ENCODE data around the gene LAMB4. TPM values are rescaled to one million over a fixed set of nuclear protein-coding genes. Genes with fewer than 3 reads are reported as not detected.

Gene LAMB4
- total RNA-seq, 4 donors from 2014 or later = 0.75 to 2.6 (median 1.7) TPM; not detected in 1

- Histone ChIP-seq H3K4me3 (no peak overlapping the region), H3K27me3 (no peaks in the 10 kb centered on the region), H3K27ac (replicated peaks in 1 of 4) (no peak overlapping the region), H3K9me3 (no peaks in the 10 kb centered on the region), H3K36me3 (no peaks in the 10 kb centered on the region), H3K4me1 (peaks cover 6 to 41% (median 28%) of the 10 kb centered on the region in 4 donors)
- peak; percentile 70 for DNase-seq (ENCODE audit: extremely low spot score)
- 93% methylated on average over 4 of the region's 4 CpGs for WGBS
- intact Hi-C loops (cut with DNase I) = loop anchor here (10.0 kb wide), 1 partner anchor 137 kb away; the partner anchor contains the start of gene LAMB1
- TF ChIP-seq POLR2A (IDR thresholded peaks at IDR 0.05; ENCODE audit: low read depth) (no peak), EP300 (IDR thresholded peaks at IDR 0.05) (no peak), CTCF (IDR thresholded peaks at IDR 0.05) (no peak), POLR2AphosphoS5 (IDR thresholded peaks at IDR 0.05) (no peak)
Measured at GRCh38 chr7:108142180-108142579, 12.0 kb upstream of the LAMB4 start.

- TF ChIP-seq CTCF (IDR thresholded peaks at IDR 0.05) (no peak), EP300 (IDR thresholded peaks at IDR 0.05) (no peak), POLR2A (IDR thresholded peaks at IDR 0.05; ENCODE audit: low read depth) (no peak), POLR2AphosphoS5 (IDR thresholded peaks at IDR 0.05) (no peak)
- peaks cover 0 to 27% (median 16%) of the 10 kb centered on the region in 4 donors for H3K4me1 ChIP-seq
- H3K9me3 ChIP-seq = no peaks in the 10 kb centered on the region
- no peak overlapping the region for H3K4me3 ChIP-seq
- intact Hi-C loops (cut with DNase I) = loop anchor here (10.0 kb wide), 1 partner anchor 136 kb away; the partner anchor contains the start of gene LAMB1
- H3K27me3 ChIP-seq = no peaks in the 10 kb centered on the region
- DNase-seq (ENCODE audit: extremely low spot score) = peak; percentile 7
- H3K27ac ChIP-seq (replicated peaks in 1 of 4) = no peak overlapping the region
- H3K36me3 ChIP-seq = no peaks in the 10 kb centered on the region
Measured at GRCh38 chr7:108140671-108141070, 10.5 kb upstream of the LAMB4 start.

GRCh38 chr7:108138911-108139310 is 8.8 kb upstream of the LAMB4 start:
- DNase-seq (ENCODE audit: extremely low spot score) = peak; percentile 88
- no peak for TF ChIP-seq POLR2A (IDR thresholded peaks at IDR 0.05; ENCODE audit: low read depth)
- Histone ChIP-seq H3K9me3 (no peaks in the 10 kb centered on the region), H3K4me1 (peaks cover 0 to 14% (median 7%) of the 10 kb centered on the region in 4 donors), H3K27me3 (no peaks in the 10 kb centered on the region), H3K36me3 (no peaks in the 10 kb centered on the region), H3K27ac (replicated peaks in 1 of 4) (no peak overlapping the region), H3K4me3 (no peak overlapping the region)
- intact Hi-C loops (cut with DNase I) = no loop called here

- intact Hi-C loops (cut with DNase I) = no loop called here
- TF ChIP-seq POLR2A (IDR thresholded peaks at IDR 0.05; ENCODE audit: low read depth) (no peak), POLR2AphosphoS5 (IDR thresholded peaks at IDR 0.05) (no peak)
- peaks cover 0 to 14% (median 7%) of the 10 kb centered on the region in 4 donors for H3K4me1 ChIP-seq
- no peak overlapping the region for H3K27ac ChIP-seq (replicated peaks in 1 of 4)
- peak; percentile 64 for DNase-seq (ENCODE audit: extremely low spot score)
- H3K36me3 ChIP-seq = no peaks in the 10 kb centered on the region
- H3K4me3 ChIP-seq = no peak overlapping the region
- 78% methylated on average over 4 of the region's 4 CpGs for WGBS
- H3K27me3 ChIP-seq = no peaks in the 10 kb centered on the region
- no peaks in the 10 kb centered on the region for H3K9me3 ChIP-seq
Measured at GRCh38 chr7:108137993-108138392, 7.8 kb upstream of the LAMB4 start.

- Histone ChIP-seq H3K9me3 (no peaks in the 10 kb centered on the region), H3K27ac (replicated peaks in 1 of 4) (no peak overlapping the region), H3K4me1 (peaks cover 0 to 14% (median 7%) of the 10 kb centered on the region in 4 donors), H3K27me3 (no peaks in the 10 kb centered on the region), H3K4me3 (no peak overlapping the region), H3K36me3 (no peaks in the 10 kb centered on the region)
- no peak for TF ChIP-seq POLR2A (IDR thresholded peaks at IDR 0.05; ENCODE audit: low read depth)
- no peak for TF ChIP-seq CTCF (IDR thresholded peaks at IDR 0.05)
- no peak for TF ChIP-seq POLR2AphosphoS5 (IDR thresholded peaks at IDR 0.05)
- no peak for TF ChIP-seq EP300 (IDR thresholded peaks at IDR 0.05)
- DNase-seq (ENCODE audit: extremely low spot score) = peak; percentile 39
- intact Hi-C loops (cut with DNase I) = no loop called here
- 100% methylated on average over 3 of the region's 3 CpGs for WGBS
Measured at GRCh38 chr7:108137040-108137439, 6.9 kb upstream of the LAMB4 start.

GRCh38 chr7:108136191-108136688 is 6.1 kb upstream of the LAMB4 start:
- Histone ChIP-seq H3K4me3 (no peak overlapping the region), H3K27me3 (no peaks in the 10 kb centered on the region), H3K27ac (replicated peaks in 1 of 4) (no peak overlapping the region), H3K36me3 (no peaks in the 10 kb centered on the region), H3K9me3 (no peaks in the 10 kb centered on the region), H3K4me1 (peaks cover 0 to 14% (median 7%) of the 10 kb centered on the region in 4 donors)
- 63% methylated on average over 4 of the region's 4 CpGs for WGBS
- TF ChIP-seq CTCF (IDR thresholded peaks at IDR 0.05) (no peak), POLR2AphosphoS5 (IDR thresholded peaks at IDR 0.05) (no peak), EP300 (IDR thresholded peaks at IDR 0.05) (no peak), POLR2A (IDR thresholded peaks at IDR 0.05; ENCODE audit: low read depth) (no peak)
- peak; percentile 50 for DNase-seq (ENCODE audit: extremely low spot score)
- intact Hi-C loops (cut with DNase I) = no loop called here

Measured in esophagus muscularis mucosa (tissue), 4 donors.